BJ (cell line): ENCODE measurements around the gene PSEN2. TPM values are rescaled to one million over a fixed set of nuclear protein-coding genes. Genes with fewer than 3 reads are reported as not detected.
"Not testable (repeated sequence)": the region's sequence is repeated elsewhere in the genome, so short reads cannot be mapped to it uniquely, and the experiment has no call there.

Experiments used
- CTCF ChIA-PET: fragments of 350-600 bp; formaldehyde crosslinking; extraction: SDS; loops from one replicate; lab custom pipeline; 2021; ENCODE audit warnings: antibody characterized with exemption, inconsistent platforms; lab: Yijun Ruan, JAX
- POLR2A ChIA-PET: fragments of 300-600 bp; sonication (Branson Sonifier 250); formaldehyde crosslinking; extraction: SDS; loops from one replicate; lab custom pipeline; 2021; ENCODE audit warnings: antibody characterized with exemption; lab: Charles Lee
- DNase-seq: peaks from one replicate; pipeline ENCODE4 v3.0.0-alpha.2; 2011; ENCODE audit warnings: low read depth
- H3K27me3 ChIP-seq: 2 replicates; pipeline ENCODE4 v1.6.0; 2011; ENCODE audit warnings: low read length; ENCODE audit not compliant: control insufficient read depth, insufficient read depth
- H3K36me3 ChIP-seq: 2 replicates; pipeline ENCODE4 v1.5.1; 2011; ENCODE audit warnings: low read length; ENCODE audit not compliant: control insufficient read depth, insufficient read depth
- H3K4me3 ChIP-seq: 2 replicates; pipeline ENCODE4 v1.5.1; 2011; ENCODE audit warnings: low read depth, mild to moderate bottlenecking, control low read depth, low read length
- CTCF ChIP-seq: IDR thresholded peaks from 2 replicates; pipeline ENCODE4 v1.5.1; 2011; ENCODE audit warnings: low read depth, mild to moderate bottlenecking, control low read depth, inconsistent platforms, low read length, moderate library complexity; ENCODE audit not compliant: insufficient read depth
- polyA plus RNA-seq: library from polyadenylated mRNA; depleted of rRNA; stranded (reverse); fragments of >200 nt; gene quantifications from 2 replicates; pipeline ENCODE4 v1.2.3, GENCODE V29; 2011

PSEN2 gene
- polyA plus RNA-seq, 1 experiment: 32.1 TPM

- no peak for TF ChIP-seq CTCF
- CTCF ChIA-PET: interaction anchor here (1.6 to 1.7 kb wide), 2 partner anchors 9 to 11 kb away, joined by 3 to 6 read pairs; no protein-coding TSS in a partner anchor
- Histone ChIP-seq H3K4me3 (no peak overlapping the region), H3K36me3 (no peaks in the 10 kb centered on the region), H3K27me3 (no peaks in the 10 kb centered on the region)
- no peak for DNase-seq
- POLR2A ChIA-PET: no interaction called here
Observed at GRCh38 chr1:226921504-226921903, 51.1 kb downstream of the PSEN2 start.

- CTCF ChIA-PET, H3K27me3 ChIP-seq, H3K36me3 ChIP-seq, DNase-seq, H3K4me3 ChIP-seq, POLR2A ChIA-PET: not testable (repeated sequence)
Observed at GRCh38 chr1:226929260-226930111, 59.1 kb downstream of the PSEN2 start.

- DNase-seq: no peak
- Histone ChIP-seq H3K36me3 (no peaks in the 10 kb centered on the region), H3K4me3 (no peak overlapping the region), H3K27me3 (no peaks in the 10 kb centered on the region)
- POLR2A ChIA-PET: no interaction called here
- CTCF ChIA-PET: no interaction called here
- TF ChIP-seq CTCF: no peak
Observed at GRCh38 chr1:226934483-226935237, 64.2 kb downstream of the PSEN2 start.

- no peak for DNase-seq
- Histone ChIP-seq H3K36me3 (no peaks in the 10 kb centered on the region), H3K4me3 (no peak overlapping the region), H3K27me3 (0 out of 2 replicates have a peak, but pooled peaks cover 2% of the 10 kb centered on the region)
- POLR2A ChIA-PET: interaction anchor here (0.6 kb wide), 2 partner anchors 248 to 290 kb away, joined by 5 to 9 read pairs; no protein-coding TSS in a partner anchor
- CTCF ChIA-PET: interaction anchor here (0.8 to 0.9 kb wide), 2 partner anchors 277 to 303 kb away, joined by 3 read pairs; no protein-coding TSS in a partner anchor
- TF ChIP-seq CTCF: no peak
Observed at GRCh38 chr1:226937940-226938725, 67.7 kb downstream of the PSEN2 start.

- peak overlapping the region; percentile 69 for H3K4me3 ChIP-seq
- POLR2A ChIA-PET: interaction anchor here (0.6 kb wide), 2 partner anchors 247 to 289 kb away, joined by 5 to 9 read pairs; no protein-coding TSS in a partner anchor
- H3K27me3 ChIP-seq: 0 out of 2 replicates have a peak, but pooled peaks cover 2% of the 10 kb centered on the region
- CTCF ChIA-PET: interaction anchor here (0.7 kb wide), 1 partner anchor 25 kb away, joined by 3 read pairs; no protein-coding TSS in a partner anchor
- DNase-seq: peak; percentile 7
- no peaks in the 10 kb centered on the region for H3K36me3 ChIP-seq
- no peak for TF ChIP-seq CTCF
Observed at GRCh38 chr1:226938903-226939437, 68.6 kb downstream of the PSEN2 start.
